ENCODE measurements around the gene NT5C2. TPM values are rescaled to one million over a fixed set of nuclear protein-coding genes. Genes with fewer than 3 reads are reported as not detected.
"Not testable (repeated sequence)": the region's sequence is repeated elsewhere in the genome, so short reads cannot be mapped to it uniquely, and the experiment has no call there.

Gene NT5C2
- total RNA-seq, 2 donors from 2014 or later, result 49.3 to 55.9 TPM

DNA sequence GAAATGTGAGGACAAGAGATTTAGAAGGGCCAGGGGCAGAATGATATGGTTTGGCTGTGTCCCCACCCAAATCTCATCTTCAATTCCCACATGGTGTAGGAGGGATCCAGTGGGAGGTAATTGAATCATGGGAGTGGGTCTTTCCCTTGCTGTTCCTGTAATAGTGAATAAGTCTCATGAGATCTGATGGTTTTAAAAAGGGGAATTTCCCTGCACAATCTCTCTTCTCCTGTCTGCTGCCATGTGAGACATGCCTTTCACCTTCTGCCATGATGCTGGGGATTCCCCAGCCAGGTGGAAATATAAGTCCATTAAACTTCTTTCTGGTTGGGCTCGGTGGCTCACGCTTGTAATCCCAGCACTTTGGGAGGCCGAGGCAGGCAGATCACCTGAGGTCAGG is 57.9 kb downstream of the NT5C2 start:
- H3K27ac Mint-ChIP-seq, result peak overlapping the region; percentile 74

DNA sequence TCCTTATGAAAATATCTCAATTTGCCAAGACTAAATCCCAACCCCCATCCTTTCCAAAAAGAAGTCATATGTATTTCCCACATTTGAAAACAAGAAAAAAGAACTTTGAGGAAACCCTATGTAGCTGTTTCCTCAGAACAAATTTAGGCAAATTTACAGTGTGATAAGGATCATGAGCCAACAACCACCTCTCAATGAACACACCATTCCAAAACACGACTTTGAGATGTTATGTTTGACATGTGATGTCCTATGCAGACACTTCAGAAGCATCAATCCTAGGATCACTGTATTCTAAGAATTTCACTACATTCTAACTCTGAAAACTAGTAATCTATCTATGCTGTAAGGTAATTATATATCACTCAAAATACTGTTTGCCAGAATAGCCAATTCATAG is 62.2 kb downstream of the NT5C2 start:
- no peaks in the 10 kb centered on the region for H3K27me3 Mint-ChIP-seq
- peak overlapping the region; percentile 41 for H3K27ac Mint-ChIP-seq
- H3K9me3 Mint-ChIP-seq, result no peaks in the 10 kb centered on the region
- H3K4me3 Mint-ChIP-seq, result no peak overlapping the region
- peaks cover 13% of the 10 kb centered on the region for H3K4me1 Mint-ChIP-seq
- peaks cover 49% of the 10 kb centered on the region for H3K36me3 Mint-ChIP-seq (ENCODE audit: low read depth)
- ATAC-seq (replicated peaks), result no peak

More for the DNA sequence above, 57.9 kb downstream of the NT5C2 start:
- H3K4me1 Mint-ChIP-seq, result peaks cover 12% of the 10 kb centered on the region
- peak overlapping the region; percentile 55 for H3K4me3 Mint-ChIP-seq
- ATAC-seq (replicated peaks), result peak; percentile 79
- H3K36me3 Mint-ChIP-seq (ENCODE audit: low read depth), result peaks cover 80% of the 10 kb centered on the region
- H3K27me3 Mint-ChIP-seq, H3K9me3 Mint-ChIP-seq: not testable (repeated sequence)

DNA sequence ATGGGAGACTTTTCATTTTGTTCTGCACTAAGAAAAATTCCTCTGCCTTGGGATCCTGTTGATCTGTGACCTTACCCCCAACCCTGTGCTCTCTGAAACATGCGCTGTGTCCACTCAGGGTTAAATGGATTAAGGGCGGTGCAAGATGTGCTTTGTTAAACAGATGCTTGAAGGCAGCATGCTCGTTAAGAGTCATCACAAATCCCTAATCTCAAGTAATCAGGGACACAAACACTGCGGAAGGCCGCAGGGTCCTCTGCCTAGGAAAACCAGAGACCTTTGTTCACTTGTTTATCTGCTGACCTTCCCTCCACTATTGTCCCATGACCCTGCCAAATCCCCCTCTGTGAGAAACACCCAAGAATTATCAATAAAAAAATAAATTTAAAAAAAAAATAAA is 62.9 kb downstream of the NT5C2 start:
- not testable (repeated sequence) for ATAC-seq (replicated peaks); H3K4me3 Mint-ChIP-seq; H3K27ac Mint-ChIP-seq; H3K9me3 Mint-ChIP-seq; H3K27me3 Mint-ChIP-seq
- Mint-ChIP-seq H3K36me3 (ENCODE audit: low read depth) (peaks cover 46% of the 10 kb centered on the region), H3K4me1 (peaks cover 11% of the 10 kb centered on the region)

- peaks cover 28% of the 10 kb centered on the region for H3K36me3 Mint-ChIP-seq (ENCODE audit: low read depth)
- ATAC-seq (replicated peaks), result no peak
- H3K4me1 Mint-ChIP-seq, result peaks cover 6% of the 10 kb centered on the region
- no peaks in the 10 kb centered on the region for H3K9me3 Mint-ChIP-seq
- no peaks in the 10 kb centered on the region for H3K27me3 Mint-ChIP-seq
- H3K27ac Mint-ChIP-seq, result no peak overlapping the region
- no peak overlapping the region for H3K4me3 Mint-ChIP-seq
Observed at GRCh38 chr10:103127241-103127640, 65.8 kb downstream of the NT5C2 start.

- Mint-ChIP-seq H3K9me3 (no peaks in the 10 kb centered on the region), H3K27me3 (no peaks in the 10 kb centered on the region), H3K36me3 (ENCODE audit: low read depth) (peaks cover 18% of the 10 kb centered on the region), H3K27ac (no peak overlapping the region), H3K4me3 (no peak overlapping the region), H3K4me1 (peaks cover 6% of the 10 kb centered on the region)
- peak; percentile 47 for ATAC-seq (replicated peaks)
Observed at GRCh38 chr10:103125323-103126267, 67.5 kb downstream of the NT5C2 start.

DNA sequence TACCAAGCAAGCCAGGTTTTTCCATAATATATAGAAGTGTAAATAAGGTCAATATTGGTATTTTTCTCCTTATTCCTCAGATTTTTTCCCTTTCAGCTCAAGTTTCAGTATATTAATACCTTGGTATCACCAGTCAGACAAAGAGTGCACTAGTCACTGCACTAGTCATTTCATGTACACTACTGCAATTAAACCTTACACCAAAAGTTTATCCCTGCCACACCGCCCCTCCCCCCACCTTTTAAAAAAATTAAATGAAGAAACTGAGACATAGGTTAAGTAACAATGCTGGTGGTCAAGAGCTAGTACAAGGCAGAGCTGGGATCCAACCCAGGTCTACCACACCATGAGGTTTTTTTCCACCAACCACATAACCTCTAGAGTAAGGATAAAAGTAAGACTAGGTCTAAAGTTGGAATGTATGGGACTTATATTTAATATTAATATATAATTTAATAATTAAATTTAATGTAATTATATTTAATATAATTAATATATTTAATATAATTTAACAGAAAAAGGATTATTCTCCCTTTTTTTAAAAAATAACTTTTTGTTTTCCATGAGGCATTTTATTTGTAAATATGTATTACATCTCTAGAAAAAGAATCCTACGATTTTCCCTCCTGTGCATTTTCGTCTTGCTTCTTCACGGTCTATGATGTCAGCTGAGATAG is 68.5 kb downstream of the NT5C2 start:
- Mint-ChIP-seq H3K36me3 (ENCODE audit: low read depth) (peaks cover 17% of the 10 kb centered on the region), H3K27me3 (no peaks in the 10 kb centered on the region), H3K9me3 (no peaks in the 10 kb centered on the region), H3K27ac (no peak overlapping the region), H3K4me1 (peaks cover 6% of the 10 kb centered on the region), H3K4me3 (no peak overlapping the region)
- ATAC-seq (replicated peaks), result peak; percentile 40

DNA sequence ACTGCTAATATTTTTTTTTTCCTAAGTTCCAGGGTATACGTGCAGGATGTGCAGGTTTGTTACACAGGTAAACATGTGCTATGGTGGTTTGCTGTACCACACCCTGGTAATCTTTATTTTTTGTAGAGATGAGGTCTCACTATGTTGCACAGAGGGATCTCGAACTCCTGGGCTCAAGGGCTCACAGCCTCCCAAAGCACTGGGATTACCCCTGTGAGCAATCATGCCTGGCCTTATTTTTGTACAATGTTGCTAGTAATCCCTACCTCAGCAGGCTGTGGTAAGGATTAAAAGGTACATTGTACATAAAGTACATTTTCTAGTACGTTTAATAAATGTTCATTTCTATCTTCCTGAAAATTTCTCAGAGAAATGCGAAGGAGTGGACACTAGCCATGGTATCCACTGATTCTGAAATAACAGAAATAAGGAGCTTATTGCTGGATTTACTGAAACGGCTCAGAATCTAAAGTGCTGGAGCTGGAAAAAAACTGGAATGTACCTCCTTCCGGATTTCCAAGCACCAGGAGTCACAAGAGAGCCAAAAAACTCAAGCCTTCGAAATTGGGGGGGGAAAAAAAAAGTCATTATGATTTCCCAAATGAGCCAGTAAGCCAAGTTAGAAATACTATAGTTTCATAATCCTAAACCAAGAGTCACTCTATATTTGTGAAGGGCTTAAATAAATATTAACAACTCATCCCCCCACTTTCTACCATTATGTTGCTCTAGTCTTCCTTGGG is 69.6 kb downstream of the NT5C2 start:
- Mint-ChIP-seq H3K4me1 (peaks cover 6% of the 10 kb centered on the region), H3K9me3 (no peaks in the 10 kb centered on the region), H3K27ac (peak overlapping the region; percentile 16), H3K27me3 (no peaks in the 10 kb centered on the region), H3K4me3 (no peak overlapping the region), H3K36me3 (ENCODE audit: low read depth) (peaks cover 17% of the 10 kb centered on the region)
- no peak for ATAC-seq (replicated peaks)

DNA sequence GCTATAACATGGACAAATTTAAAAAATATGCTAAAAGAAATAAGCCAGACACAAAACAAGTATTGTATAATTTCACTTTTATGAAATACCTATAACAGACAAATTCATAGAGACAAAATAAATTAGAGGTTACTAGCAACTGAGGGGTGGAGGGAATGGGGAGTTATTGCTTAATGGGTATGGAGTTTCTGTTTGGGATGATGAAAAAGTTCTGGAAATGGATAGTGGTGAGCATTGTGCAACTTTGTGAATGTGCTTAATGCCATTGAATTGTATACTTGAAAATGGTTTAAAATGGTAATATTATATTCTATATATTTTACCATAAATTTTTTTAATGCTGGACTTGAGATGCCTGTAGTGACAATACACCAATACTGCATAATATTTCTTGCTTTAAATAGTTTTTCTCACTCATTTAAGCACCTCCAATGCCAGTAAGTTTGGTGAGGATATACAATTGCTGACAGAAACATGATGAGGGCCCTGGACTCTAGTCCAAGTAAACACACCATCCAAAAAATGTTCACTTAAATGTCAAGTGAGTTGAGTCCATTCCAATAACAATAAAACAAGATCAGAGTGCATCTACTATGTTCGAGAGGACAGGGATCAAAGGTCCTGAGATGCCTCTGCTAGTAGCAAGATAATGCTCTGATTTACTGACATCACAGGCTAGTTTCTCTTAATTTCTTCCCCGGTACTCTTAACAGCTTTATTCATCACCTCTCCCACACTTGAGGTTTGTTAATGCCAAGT is 71.9 kb downstream of the NT5C2 start:
- Mint-ChIP-seq H3K4me1 (peaks cover 5% of the 10 kb centered on the region), H3K27me3 (no peaks in the 10 kb centered on the region), H3K4me3 (no peak overlapping the region), H3K27ac (no peak overlapping the region), H3K36me3 (ENCODE audit: low read depth) (peaks cover 10% of the 10 kb centered on the region), H3K9me3 (no peaks in the 10 kb centered on the region)
- no peak for ATAC-seq (replicated peaks)

GRCh38 chr10:103120546-103120945 is 72.5 kb downstream of the NT5C2 start:
- Mint-ChIP-seq H3K4me3 (no peak overlapping the region), H3K9me3 (no peaks in the 10 kb centered on the region), H3K4me1 (no peaks in the 10 kb centered on the region), H3K36me3 (ENCODE audit: low read depth) (peaks cover 5% of the 10 kb centered on the region), H3K27ac (no peak overlapping the region), H3K27me3 (no peaks in the 10 kb centered on the region)
- no peak for ATAC-seq (replicated peaks)

GRCh38 chr10:103117247-103117646 is 75.8 kb downstream of the NT5C2 start:
- Mint-ChIP-seq H3K27me3 (no peaks in the 10 kb centered on the region), H3K4me1 (peaks cover 7% of the 10 kb centered on the region), H3K36me3 (ENCODE audit: low read depth) (peaks cover 6% of the 10 kb centered on the region), H3K9me3 (no peaks in the 10 kb centered on the region), H3K27ac (no peak overlapping the region), H3K4me3 (no peak overlapping the region)
- ATAC-seq (replicated peaks), result no peak

- peaks cover 18% of the 10 kb centered on the region for H3K4me1 Mint-ChIP-seq
Observed at GRCh38 chr10:103114876-103115275, 78.2 kb downstream of the NT5C2 start.

GRCh38 chr10:103111918-103112877 is 80.9 kb downstream of the NT5C2 start:
- ATAC-seq (replicated peaks), result peak; percentile 97
- H3K36me3 Mint-ChIP-seq (ENCODE audit: low read depth), result peaks cover 23% of the 10 kb centered on the region
- H3K9me3 Mint-ChIP-seq, result no peaks in the 10 kb centered on the region
- peak overlapping the region; percentile 69 for H3K4me3 Mint-ChIP-seq
- no peaks in the 10 kb centered on the region for H3K27me3 Mint-ChIP-seq
- H3K27ac Mint-ChIP-seq, result peak overlapping the region; percentile 95
- H3K4me1 Mint-ChIP-seq, result peaks cover 18% of the 10 kb centered on the region

More at GRCh38 chr10:103114876-103115275, 78.2 kb downstream of the NT5C2 start:
- ATAC-seq (replicated peaks), result no peak
- no peak overlapping the region for H3K27ac Mint-ChIP-seq
- H3K27me3 Mint-ChIP-seq, result no peaks in the 10 kb centered on the region
- peaks cover 17% of the 10 kb centered on the region for H3K36me3 Mint-ChIP-seq (ENCODE audit: low read depth)
- H3K9me3 Mint-ChIP-seq, result no peaks in the 10 kb centered on the region
- no peak overlapping the region for H3K4me3 Mint-ChIP-seq
